Sigmoid colon (tissue), 7 donors: ENCODE data around the gene TMSB15C. TPM values are rescaled to one million over a fixed set of nuclear protein-coding genes. Genes with fewer than 3 reads are reported as not detected.
"Not testable (repeated sequence)": the region's sequence is repeated elsewhere in the genome, so short reads cannot be mapped to it uniquely, and the experiment has no call there.

Source experiments
- DNase-seq: peaks from one replicate; pipeline ENCODE4 v3.0.0-alpha.2; 2019
- H3K27ac ChIP-seq, 4 donors: fragments of 200-600 bp; sonication (generic); one replicate each; pipeline ENCODE4 v1.5.1; 2016 to 2019; ENCODE audit warnings: mild to moderate bottlenecking in 1 of 4
- H3K27me3 ChIP-seq, 3 donors: fragments of 200-600 bp; sonication (generic); one replicate each; pipeline ENCODE4 v1.5.1; 2019; ENCODE audit warnings: mild to moderate bottlenecking in 1 of 3
- H3K36me3 ChIP-seq, 4 donors: fragments of 200-600 bp; sonication (generic); one replicate each; pipeline ENCODE4 v1.5.1; 2016 to 2019
- H3K4me1 ChIP-seq, 4 donors: fragments of 200-600 bp; sonication (generic); one replicate each; pipeline ENCODE4 v1.5.1; 2017 to 2019
- H3K4me3 ChIP-seq, 4 donors: fragments of 200-600 bp; sonication (generic); one replicate each; pipeline ENCODE4 v1.5.1; 2017 to 2019; ENCODE audit warnings: mild to moderate bottlenecking in 2 of 4, moderate library complexity in 1 of 4
- H3K9me3 ChIP-seq, 4 donors: fragments of 200-600 bp in 3 of 4; sonication (generic) in 3 of 4; one replicate each; pipeline versions ENCODE4 v1.5.1 to v1.6.1; 2013 to 2019
- CTCF ChIP-seq, 4 experiments: fragments of 450-650 bp in 3 of 4; fragments of 200-600 bp in 1 of 4; IDR thresholded peaks; one replicate each; pipeline ENCODE4 v1.5.1; 2016 to 2019; ENCODE audit warnings: antibody characterized with exemption in 4 of 4, mild to moderate bottlenecking in 3 of 4, moderate library complexity in 2 of 4
- EP300 ChIP-seq, 4 donors: sonication (generic); formaldehyde crosslinking; IDR thresholded peaks; one replicate each; pipeline ENCODE4 v1.6.1; 2017; ENCODE audit warnings: antibody characterized with exemption in 4 of 4
- POLR2A ChIP-seq, 2 donors: fragments of 450-650 bp; IDR thresholded peaks; one replicate each; pipeline ENCODE4 v1.6.1; 2016; ENCODE audit warnings: antibody characterized with exemption in 2 of 2, mild to moderate bottlenecking in 2 of 2, moderate library complexity in 2 of 2
- POLR2AphosphoS5 ChIP-seq, 4 donors: sonication (generic); formaldehyde crosslinking; IDR thresholded peaks; one replicate each; pipeline ENCODE4 v1.6.1; 2017; ENCODE audit warnings: antibody characterized with exemption in 4 of 4
- WGBS, 2 donors: extraction: QIAGEN DNeasy Blood & Tissue Kit; methylation state at CpG; one replicate each; pipeline ENCODE4 v1.1.7; 2013; 5-methylcytosine and 5-hydroxymethylcytosine counted together
- intact Hi-C: fragments of 100-400 bp; cut with DNase I; formaldehyde crosslinking; loops from one replicate; pipeline ENCODE4 v1.15.1; 2023
- polyA plus RNA-seq, 3 donors: library from polyadenylated mRNA; stranded (reverse); fragments of 200-250 nt; gene quantifications; one replicate each; pipeline ENCODE4 v1.2.3, GENCODE V29; 2013
- total RNA-seq, 4 donors: library from RNA; depleted of rRNA; stranded (reverse); fragments of >200 nt; gene quantifications; one replicate each; pipeline ENCODE4 v1.1.0, GENCODE V29; 2016
- donor health status: healthy with polysubstance abuse.
- donor health status: Bipolar disorder and iron deficiency.
- donor health status: healthy.

TMSB15C gene
- total RNA-seq (1 to 10 TPM; 1.2 to 9.4 (median 5.9) TPM), polyA plus RNA-seq (1 to 10 TPM in 1 of 3 donors, not detected in 2; 1.0 TPM)

- H3K4me1 ChIP-seq, H3K36me3 ChIP-seq, H3K27me3 ChIP-seq, H3K27ac ChIP-seq, H3K9me3 ChIP-seq, DNase-seq, intact Hi-C loops, H3K4me3 ChIP-seq: not testable (repeated sequence)
- WGBS, 2 donors = no CpG with 5 or more reads among the region's 46 CpGs
These were observed at the start of gene TMSB15C for GRCh38 chrX:104075778-104076445. TMSB15C (minus strand) TSS chrX:104076236.

GRCh38 chrX:104122829-104123228, 46.8 kb upstream of the TMSB15C start:
- Histone ChIP-seq H3K9me3 (no peaks in the 10 kb centered on the region), H3K27me3 (no peaks in the 10 kb centered on the region), H3K36me3 (no peaks in the 10 kb centered on the region), H3K4me1 (no peaks in the 10 kb centered on the region), H3K27ac (no peak overlapping the region), H3K4me3 (no peak overlapping the region)
- WGBS, 2 donors = 46 to 90% methylated on average over 5 of the region's 5 CpGs
- DNase-seq = no peak
- TF ChIP-seq CTCF (IDR thresholded peaks at IDR 0.05) = no peak
- no peak for TF ChIP-seq POLR2AphosphoS5 (IDR thresholded peaks at IDR 0.05)
- no peak for TF ChIP-seq EP300 (IDR thresholded peaks at IDR 0.05)
- TF ChIP-seq POLR2A (IDR thresholded peaks at IDR 0.05) = no peak
- intact Hi-C loops = no loop called here

GRCh38 chrX:104118765-104119164, 42.7 kb upstream of the TMSB15C start:
- WGBS, 2 donors = 92 to 93% methylated on average over 1 of the region's 1 CpG
- H3K4me1 ChIP-seq = no peaks in the 10 kb centered on the region

GRCh38 chrX:104117759-104118158, 41.7 kb upstream of the TMSB15C start:
- no peaks in the 10 kb centered on the region for H3K36me3 ChIP-seq
- no peak for DNase-seq
- intact Hi-C loops = no loop called here
- H3K4me1 ChIP-seq = no peaks in the 10 kb centered on the region
- H3K9me3 ChIP-seq = no peaks in the 10 kb centered on the region
- H3K4me3 ChIP-seq = no peak overlapping the region
- TF ChIP-seq CTCF (IDR thresholded peaks at IDR 0.05) (no peak), POLR2AphosphoS5 (IDR thresholded peaks at IDR 0.05) (no peak), EP300 (IDR thresholded peaks at IDR 0.05) (no peak)
- no peak overlapping the region for H3K27ac ChIP-seq
- no peaks in the 10 kb centered on the region for H3K27me3 ChIP-seq

More at GRCh38 chrX:104118765-104119164, 42.7 kb upstream of the TMSB15C start:
- no peak for DNase-seq
- H3K4me3 ChIP-seq = no peak overlapping the region
- intact Hi-C loops = no loop called here
- H3K27me3 ChIP-seq = no peaks in the 10 kb centered on the region
- H3K27ac ChIP-seq = no peak overlapping the region
- no peaks in the 10 kb centered on the region for H3K36me3 ChIP-seq
- H3K9me3 ChIP-seq = no peaks in the 10 kb centered on the region
- TF ChIP-seq EP300 (IDR thresholded peaks at IDR 0.05) (no peak), POLR2AphosphoS5 (IDR thresholded peaks at IDR 0.05) (no peak), POLR2A (IDR thresholded peaks at IDR 0.05) (no peak), CTCF (IDR thresholded peaks at IDR 0.05) (no peak)

GRCh38 chrX:104113222-104113965, 37.4 kb upstream of the TMSB15C start:
- Histone ChIP-seq H3K27me3 (no peaks in the 10 kb centered on the region), H3K36me3 (no peaks in the 10 kb centered on the region), H3K4me3 (peak overlapping the region; percentile 40 to 61 (median 59)), H3K9me3 (no peaks in the 10 kb centered on the region), H3K27ac (peak overlapping the region; percentile 77 to 83 (median 82)), H3K4me1 (peaks cover 0 to 8% (median 0%) of the 10 kb centered on the region in 4 donors)
- peak; percentile 69 for DNase-seq
- WGBS, 2 donors = 5% methylated on average over 24 of the region's 24 CpGs
- intact Hi-C loops = loop anchor here (2.0 kb wide), 2 partner anchors 15 to 195 kb away; no protein-coding TSS in a partner anchor
- peak in 2 of 4 experiments; percentile 36 to 43 for TF ChIP-seq CTCF (IDR thresholded peaks at IDR 0.05)
- TF ChIP-seq POLR2AphosphoS5 (IDR thresholded peaks at IDR 0.05) = no peak
